Uterus (tissue), 4 donors: ENCODE measurements around the gene ZNF784. TPM values are rescaled to one million over a fixed set of nuclear protein-coding genes. Genes with fewer than 3 reads are reported as not detected.

Experiments used
- DNase-seq, 2 donors: peaks; one replicate each; pipeline ENCODE4 v3.0.0-alpha.2; 2019 to 2020
- H3K27ac ChIP-seq, 2 donors: fragments of 200-600 bp; sonication (generic); 1 replicate in 1 of 2; 2 replicates in 1 of 2; pipeline ENCODE4 v1.5.1; 2016 to 2018
- H3K27me3 ChIP-seq, 2 donors: fragments of 200-600 bp; sonication (generic); one replicate each; pipeline ENCODE4 v1.5.1; 2018 to 2019; ENCODE audit warnings: control low read depth in 1 of 2
- H3K36me3 ChIP-seq, 2 donors: fragments of 200-600 bp; sonication (generic); one replicate each; pipeline ENCODE4 v1.5.1; 2019; ENCODE audit warnings: control low read depth in 1 of 2
- H3K4me1 ChIP-seq, 2 donors: fragments of 200-600 bp; sonication (generic); one replicate each; pipeline ENCODE4 v1.5.1; 2018 to 2019; ENCODE audit warnings: control low read depth in 1 of 2
- H3K4me3 ChIP-seq, 2 donors: fragments of 200-600 bp; sonication (generic); 1 replicate in 1 of 2; 2 replicates in 1 of 2; pipeline ENCODE4 v1.5.1; 2018 to 2019; ENCODE audit warnings: mild to moderate bottlenecking in 1 of 2
- H3K9me3 ChIP-seq, 2 donors: fragments of 200-600 bp; sonication (generic); one replicate each; pipeline ENCODE4 v1.5.1; 2019; ENCODE audit warnings: control low read depth in 1 of 2
- POLR2A ChIP-seq, 2 donors: fragments of 450-650 bp; IDR thresholded peaks; one replicate each; pipeline ENCODE4 v1.6.1; 2016; ENCODE audit warnings: antibody characterized with exemption in 2 of 2, mild to moderate bottlenecking in 1 of 2, moderate library complexity in 1 of 2
- intact Hi-C: fragments of 100-400 bp; cut with DNase I; formaldehyde crosslinking; loops from one replicate; pipeline ENCODE4 v1.15.1; 2023; ENCODE audit warnings: low total_unique reads
- total RNA-seq, 4 donors: library from RNA; depleted of rRNA in 3 of 4; stranded (reverse); fragments of >200 nt in 3 of 4; gene quantifications; one replicate each; pipeline versions ENCODE4 v1.1.0 to v1.2.4, GENCODE V29; 2014 to 2023
- TF ChIP-seq, protein P1 (sequence below), 4 experiments: fragments of 200-600 bp in 2 of 4; fragments of 450-650 bp in 2 of 4; sonication (generic) in 2 of 4; IDR thresholded peaks; one replicate each; pipeline ENCODE4 v1.5.1; 2016 to 2019; ENCODE audit warnings: antibody characterized with exemption in 4 of 4, mild to moderate bottlenecking in 2 of 4, moderate library complexity in 1 of 4
- donor health status: DM: yes; HTN: yes; CAD: no.

The ZNF784 gene, protein sequence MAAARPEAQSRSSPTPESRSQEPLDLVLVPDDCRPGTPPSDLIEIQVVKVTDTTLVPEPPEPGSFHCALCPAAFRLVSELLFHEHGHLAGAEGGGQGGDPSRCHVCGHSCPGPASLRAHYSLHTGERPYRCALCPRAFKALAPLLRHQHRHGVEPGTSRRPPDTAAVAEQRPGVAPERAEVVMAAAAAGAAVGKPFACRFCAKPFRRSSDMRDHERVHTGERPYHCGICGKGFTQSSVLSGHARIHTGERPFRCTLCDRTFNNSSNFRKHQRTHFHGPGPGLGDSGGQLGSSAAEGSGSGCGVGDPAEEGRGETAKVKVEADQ
- total RNA-seq: 1 to 10 TPM; 4.1 to 9.6 (median 7.4) TPM

- Histone ChIP-seq H3K27ac (peak within 1 kb of the TSS; percentile 94 to 99), H3K9me3 (no peaks in the 10 kb centered on the region), H3K4me3 (peak within 1 kb of the TSS; percentile 58 to 70), H3K4me1 (no peaks in the 10 kb centered on the region), H3K27me3 (no peaks in the 10 kb centered on the region), H3K36me3 (no peaks in the 10 kb centered on the region)
- intact Hi-C loops: no loop called here
- peak; percentile 30 to 69 for TF ChIP-seq POLR2A (IDR thresholded peaks at IDR 0.05)
- TF ChIP-seq, protein P1, sequence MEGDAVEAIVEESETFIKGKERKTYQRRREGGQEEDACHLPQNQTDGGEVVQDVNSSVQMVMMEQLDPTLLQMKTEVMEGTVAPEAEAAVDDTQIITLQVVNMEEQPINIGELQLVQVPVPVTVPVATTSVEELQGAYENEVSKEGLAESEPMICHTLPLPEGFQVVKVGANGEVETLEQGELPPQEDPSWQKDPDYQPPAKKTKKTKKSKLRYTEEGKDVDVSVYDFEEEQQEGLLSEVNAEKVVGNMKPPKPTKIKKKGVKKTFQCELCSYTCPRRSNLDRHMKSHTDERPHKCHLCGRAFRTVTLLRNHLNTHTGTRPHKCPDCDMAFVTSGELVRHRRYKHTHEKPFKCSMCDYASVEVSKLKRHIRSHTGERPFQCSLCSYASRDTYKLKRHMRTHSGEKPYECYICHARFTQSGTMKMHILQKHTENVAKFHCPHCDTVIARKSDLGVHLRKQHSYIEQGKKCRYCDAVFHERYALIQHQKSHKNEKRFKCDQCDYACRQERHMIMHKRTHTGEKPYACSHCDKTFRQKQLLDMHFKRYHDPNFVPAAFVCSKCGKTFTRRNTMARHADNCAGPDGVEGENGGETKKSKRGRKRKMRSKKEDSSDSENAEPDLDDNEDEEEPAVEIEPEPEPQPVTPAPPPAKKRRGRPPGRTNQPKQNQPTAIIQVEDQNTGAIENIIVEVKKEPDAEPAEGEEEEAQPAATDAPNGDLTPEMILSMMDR (IDR thresholded peaks at IDR 0.05): no peak
- peak; percentile 92 to 93 for DNase-seq
Measured at GRCh38 chr19:55624109-55625003, at the start of gene ZNF784. ZNF784 (minus strand) TSS chr19:55624566; CDS start chr19:55624561, 5 bp downstream.

- no peak overlapping the region for H3K4me3 ChIP-seq
- H3K9me3 ChIP-seq: no peaks in the 10 kb centered on the region
- intact Hi-C loops: no loop called here
- no peak overlapping the region for H3K27ac ChIP-seq
- no peak for DNase-seq
- no peaks in the 10 kb centered on the region for H3K36me3 ChIP-seq
- peaks cover 7 to 21% of the 10 kb centered on the region in 2 donors for H3K4me1 ChIP-seq
- H3K27me3 ChIP-seq: no peaks in the 10 kb centered on the region
- TF ChIP-seq, protein P1 (IDR thresholded peaks at IDR 0.05): no peak
- TF ChIP-seq POLR2A (IDR thresholded peaks at IDR 0.05): no peak
Measured at GRCh38 chr19:55673889-55674288, 49.5 kb upstream of the ZNF784 start.

- H3K4me3 ChIP-seq: no peak overlapping the region
- DNase-seq: no peak
- H3K9me3 ChIP-seq: no peaks in the 10 kb centered on the region
- H3K4me1 ChIP-seq: peaks cover 7 to 21% of the 10 kb centered on the region in 2 donors
- no peaks in the 10 kb centered on the region for H3K36me3 ChIP-seq
- H3K27ac ChIP-seq: no peak overlapping the region
- TF ChIP-seq, protein P1 (IDR thresholded peaks at IDR 0.05): no peak
- TF ChIP-seq POLR2A (IDR thresholded peaks at IDR 0.05): no peak
- no peaks in the 10 kb centered on the region for H3K27me3 ChIP-seq
- intact Hi-C loops: no loop called here
Measured at GRCh38 chr19:55673465-55673864, 49.1 kb upstream of the ZNF784 start.

DNA sequence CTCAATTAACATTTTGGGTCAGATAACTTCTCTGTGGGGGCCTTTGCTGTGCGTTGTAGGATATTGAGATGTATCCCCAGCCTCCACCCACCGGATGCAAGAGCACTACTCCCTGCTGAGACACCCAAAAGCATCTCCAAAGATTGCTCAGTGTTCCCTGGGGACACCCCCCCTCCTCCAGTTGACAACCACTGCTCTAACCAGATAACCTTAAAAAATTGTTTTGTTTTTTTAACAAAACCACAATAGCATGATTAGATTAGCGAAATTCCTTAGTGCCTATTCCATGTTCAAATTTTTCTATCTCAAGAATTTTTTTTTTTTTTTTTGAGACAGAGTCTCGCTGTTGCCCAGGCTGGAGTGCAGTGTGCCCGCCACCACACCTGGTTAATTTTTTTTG is 48.1 kb upstream of the ZNF784 start:
- no peak overlapping the region for H3K27ac ChIP-seq
- no peaks in the 10 kb centered on the region for H3K27me3 ChIP-seq
- H3K36me3 ChIP-seq: no peaks in the 10 kb centered on the region
- TF ChIP-seq, protein P1 (IDR thresholded peaks at IDR 0.05): no peak
- no peak for TF ChIP-seq POLR2A (IDR thresholded peaks at IDR 0.05)
- peaks cover 7 to 13% of the 10 kb centered on the region in 2 donors for H3K4me1 ChIP-seq
- intact Hi-C loops: no loop called here
- no peak for DNase-seq
- H3K9me3 ChIP-seq: no peaks in the 10 kb centered on the region
- no peak overlapping the region for H3K4me3 ChIP-seq

DNA sequence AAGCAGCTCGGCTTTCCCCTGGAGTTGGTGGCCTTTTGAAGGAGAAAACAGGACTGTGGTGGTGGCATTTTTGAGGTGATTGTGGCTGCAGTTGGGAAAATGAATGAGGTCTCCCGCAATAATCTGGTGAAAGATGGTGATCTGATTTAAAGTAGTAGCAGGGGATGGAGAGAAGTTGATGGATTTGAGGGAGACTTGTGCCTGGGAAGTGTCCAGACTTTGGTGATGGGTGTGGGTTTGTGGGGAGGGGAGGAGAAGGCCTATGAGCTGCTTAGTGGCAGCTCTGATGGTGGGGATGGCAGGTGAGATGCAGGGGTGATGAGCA is 46.6 kb upstream of the ZNF784 start:
- intact Hi-C loops: no loop called here

More for the DNA sequence above, 46.6 kb upstream of the ZNF784 start:
- no peaks in the 10 kb centered on the region for H3K27me3 ChIP-seq
- no peaks in the 10 kb centered on the region for H3K36me3 ChIP-seq
- peaks cover 0 to 7% of the 10 kb centered on the region in 2 donors for H3K4me1 ChIP-seq
- H3K4me3 ChIP-seq: no peak overlapping the region
- H3K9me3 ChIP-seq: no peaks in the 10 kb centered on the region
- DNase-seq: no peak
- H3K27ac ChIP-seq: no peak overlapping the region
- TF ChIP-seq, protein P1 (IDR thresholded peaks at IDR 0.05): no peak
- TF ChIP-seq POLR2A (IDR thresholded peaks at IDR 0.05): no peak
